ENCODE data around the gene KCNE2.

Gene KCNE2

GRCh38 chr21:34335316-34335715 is 28.5 kb upstream of the KCNE2 start:
- DNase-seq (ENCODE audit: low read depth) = no peak
- no peak overlapping the region for H3K4me3 ChIP-seq (ENCODE audit: low read depth, low read length)
- no peak for TF ChIP-seq CTCF (IDR thresholded peaks at IDR 0.05; ENCODE audit: insufficient read depth, low read depth, low read length, missing control alignments)

- no peak for TF ChIP-seq CTCF (IDR thresholded peaks at IDR 0.05; ENCODE audit: insufficient read depth, low read depth, low read length, missing control alignments)
- no peak overlapping the region for H3K4me3 ChIP-seq (ENCODE audit: low read depth, low read length)
- DNase-seq (ENCODE audit: low read depth) = no peak
Measured at GRCh38 chr21:34336245-34336644, 27.6 kb upstream of the KCNE2 start.

- no peak for TF ChIP-seq CTCF (IDR thresholded peaks at IDR 0.05; ENCODE audit: insufficient read depth, low read depth, low read length, missing control alignments)
- DNase-seq (ENCODE audit: low read depth) = no peak
- no peak overlapping the region for H3K4me3 ChIP-seq (ENCODE audit: low read depth, low read length)
Measured at GRCh38 chr21:34336756-34337391, 26.9 kb upstream of the KCNE2 start.

GRCh38 chr21:34337741-34338140 is 26.1 kb upstream of the KCNE2 start:
- DNase-seq (ENCODE audit: low read depth) = no peak
- no peak for TF ChIP-seq CTCF (IDR thresholded peaks at IDR 0.05; ENCODE audit: insufficient read depth, low read depth, low read length, missing control alignments)
- no peak overlapping the region for H3K4me3 ChIP-seq (ENCODE audit: low read depth, low read length)

GRCh38 chr21:34338226-34338625 is 25.6 kb upstream of the KCNE2 start:
- no peak for TF ChIP-seq CTCF (IDR thresholded peaks at IDR 0.05; ENCODE audit: insufficient read depth, low read depth, low read length, missing control alignments)
- no peak for DNase-seq (ENCODE audit: low read depth)
- H3K4me3 ChIP-seq (ENCODE audit: low read depth, low read length) = no peak overlapping the region

- no peak overlapping the region for H3K4me3 ChIP-seq (ENCODE audit: low read depth, low read length)
- DNase-seq (ENCODE audit: low read depth) = no peak
- no peak for TF ChIP-seq CTCF (IDR thresholded peaks at IDR 0.05; ENCODE audit: insufficient read depth, low read depth, low read length, missing control alignments)
Measured at GRCh38 chr21:34340061-34340460, 23.7 kb upstream of the KCNE2 start.

- no peak overlapping the region for H3K4me3 ChIP-seq (ENCODE audit: low read depth, low read length)
- DNase-seq (ENCODE audit: low read depth) = no peak
- TF ChIP-seq CTCF (IDR thresholded peaks at IDR 0.05; ENCODE audit: insufficient read depth, low read depth, low read length, missing control alignments) = no peak
Measured at GRCh38 chr21:34342476-34342875, 21.3 kb upstream of the KCNE2 start.
